ENCODE measurements around the gene MED9. TPM values are rescaled to one million over a fixed set of nuclear protein-coding genes. Genes with fewer than 3 reads are reported as not detected.
A peak's percentile ranks its signal among the peaks of the same experiment; 100 is the strongest.

The MED9 gene
- polyA plus RNA-seq, 1 of the 3 experiments (the other 2 are of a cell fraction): 10.1 TPM

- no peak for TF ChIP-seq EZH2phosphoT487 (IDR thresholded peaks at IDR 0.05; ENCODE audit: borderline replicate concordance, low read depth)
- peak; percentile 76; the same call in 1 of the 2 replicates for TF ChIP-seq FOSL2 (IDR thresholded peaks at IDR 0.05; ENCODE audit: borderline replicate concordance, low read depth)
- TF ChIP-seq RCOR1 (IDR thresholded peaks at IDR 0.05; ENCODE audit: low read length): no peak
- TF ChIP-seq MAX (IDR thresholded peaks at IDR 0.05; ENCODE audit: low read depth): peak; percentile 86
- no peak for TF ChIP-seq USF1 (IDR thresholded peaks at IDR 0.05; ENCODE audit: borderline replicate concordance, low read depth)
- no peak for TF ChIP-seq RAD21 (IDR thresholded peaks at IDR 0.05; ENCODE audit: low read length)
These were observed 35.4 kb downstream of the MED9 start (continued) for GRCh38 chr17:17511881-17512858.

- no peak overlapping the region for H3K4me3 ChIP-seq (ENCODE audit: low read depth in 2 of 2, low read length in 1 of 2)
- TF ChIP-seq IRF3 (IDR thresholded peaks at IDR 0.05; ENCODE audit: low read depth, low read length) (no peak), RAD21 (IDR thresholded peaks at IDR 0.05; ENCODE audit: low read length) (no peak), PBX3 (IDR thresholded peaks at IDR 0.05) (no peak), YY1 (IDR thresholded peaks at IDR 0.05; ENCODE audit: low read depth) (no peak), POLR2AphosphoS5 (IDR thresholded peaks at IDR 0.05; ENCODE audit: low read depth, low read length) (no peak), USF2 (IDR thresholded peaks at IDR 0.05; ENCODE audit: borderline replicate concordance, low read depth, low read length) (no peak), SMC3 (IDR thresholded peaks at IDR 0.05; ENCODE audit: low read depth, low read length) (no peak), NFIC (IDR thresholded peaks at IDR 0.05; ENCODE audit: borderline replicate concordance) (no peak), EZH2phosphoT487 (IDR thresholded peaks at IDR 0.05; ENCODE audit: borderline replicate concordance, low read depth) (no peak)
- no peak for DNase-seq
- ChIA-PET POLR2A (no interaction called here), CTCF (interaction anchor here (1.5 to 4.7 kb wide), 4 partner anchors 10 to 56 kb away, joined by 3 to 31 read pairs (median 14); partner anchors contain the start of gene RASD1)
- H3F3A ChIP-seq (replicated peaks; ENCODE audit: insufficient read depth): no peaks in the 10 kb centered on the region
- peaks cover 6 to 30% of the 10 kb centered on the region in 2 experiments; a peak in 2 of 4 replicates for H3K4me1 ChIP-seq (ENCODE audit: control insufficient read depth in 1 of 2, insufficient read depth in 2 of 2, low read depth in 1 of 2, low read length in 1 of 2)
- H3K27me3 ChIP-seq (ENCODE audit: insufficient read depth): no peaks in the 10 kb centered on the region
- peaks cover 26% of the 10 kb centered on the region; the same call in 1 of the 2 replicates for H4K20me1 ChIP-seq (ENCODE audit: insufficient read depth)
- H3K36me3 ChIP-seq (replicated peaks in 1 of 2; ENCODE audit: control insufficient read depth in 1 of 2, insufficient read depth in 2 of 2, low read length in 1 of 2): no peaks in the 10 kb centered on the region
- H3K79me2 ChIP-seq (ENCODE audit: insufficient read depth): no peaks in the 10 kb centered on the region
- no peak overlapping the region for H3K9ac ChIP-seq
- H3K9me2 ChIP-seq: no peaks in the 10 kb centered on the region
- H2AFZ ChIP-seq (ENCODE audit: low read depth): no peak overlapping the region
- no peak overlapping the region for H3K27ac ChIP-seq (ENCODE audit: low read depth in 2 of 2, low read length in 1 of 2)
- no peak overlapping the region for H3K4me2 ChIP-seq
- H3K9me3 ChIP-seq: no peaks in the 10 kb centered on the region
- 100% methylated on average over 2 of the region's 5 CpGs for WGBS (ENCODE audit: low lambda C conversion rate)
These were observed 36.1 kb downstream of the MED9 start for GRCh38 chr17:17512866-17513265.
